ENCODE data around the gene SEMA4A. TPM values are rescaled to one million over a fixed set of nuclear protein-coding genes. Genes with fewer than 3 reads are reported as not detected.

SEMA4A gene
- total and polyA plus RNA-seq, 2 of the 8 experiments (the other 6 are each of a cell fraction or from before 2014, with no cell fraction given) = 7.3 to 10.6 TPM

DNA sequence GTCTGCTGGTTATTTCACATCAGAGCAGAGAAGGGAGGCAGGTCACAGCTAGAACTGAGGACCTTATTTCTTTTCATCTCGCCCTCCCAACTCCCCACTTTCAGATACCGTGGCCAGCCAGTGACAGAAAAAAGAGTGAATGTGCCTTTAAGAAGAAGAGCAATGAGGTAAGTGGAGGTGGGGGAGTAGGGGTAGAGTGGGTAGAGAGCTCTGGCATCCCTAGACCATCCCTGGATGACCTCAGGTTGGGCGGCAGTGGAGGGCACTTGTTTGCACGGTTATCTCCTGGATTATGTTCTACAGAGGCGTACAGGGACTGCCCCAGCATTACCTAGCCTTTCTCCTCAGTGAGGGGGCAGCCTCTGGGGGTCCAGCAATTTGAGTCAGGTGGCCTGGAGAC is 4.6 kb downstream of the SEMA4A start (continued):
- TF ChIP-seq RNF2 (IDR thresholded peaks at IDR 0.05; ENCODE audit: borderline replicate concordance, low read depth, low read length, missing control alignments, poor library complexity, severe bottlenecking) (no peak), CBX8 (IDR thresholded peaks at IDR 0.05; ENCODE audit: borderline replicate concordance, low read depth, low read length) (no peak), JUND (IDR thresholded peaks at IDR 0.05; ENCODE audit: low read length) (no peak), RBBP5 (IDR thresholded peaks at IDR 0.05; ENCODE audit: borderline replicate concordance, low read depth, low read length) (no peak), NANOG (IDR thresholded peaks at IDR 0.05; ENCODE audit: insufficient read depth, low read depth, low read length, poor library complexity, severe bottlenecking) (no peak)
- TF ChIP-seq, protein P1, sequence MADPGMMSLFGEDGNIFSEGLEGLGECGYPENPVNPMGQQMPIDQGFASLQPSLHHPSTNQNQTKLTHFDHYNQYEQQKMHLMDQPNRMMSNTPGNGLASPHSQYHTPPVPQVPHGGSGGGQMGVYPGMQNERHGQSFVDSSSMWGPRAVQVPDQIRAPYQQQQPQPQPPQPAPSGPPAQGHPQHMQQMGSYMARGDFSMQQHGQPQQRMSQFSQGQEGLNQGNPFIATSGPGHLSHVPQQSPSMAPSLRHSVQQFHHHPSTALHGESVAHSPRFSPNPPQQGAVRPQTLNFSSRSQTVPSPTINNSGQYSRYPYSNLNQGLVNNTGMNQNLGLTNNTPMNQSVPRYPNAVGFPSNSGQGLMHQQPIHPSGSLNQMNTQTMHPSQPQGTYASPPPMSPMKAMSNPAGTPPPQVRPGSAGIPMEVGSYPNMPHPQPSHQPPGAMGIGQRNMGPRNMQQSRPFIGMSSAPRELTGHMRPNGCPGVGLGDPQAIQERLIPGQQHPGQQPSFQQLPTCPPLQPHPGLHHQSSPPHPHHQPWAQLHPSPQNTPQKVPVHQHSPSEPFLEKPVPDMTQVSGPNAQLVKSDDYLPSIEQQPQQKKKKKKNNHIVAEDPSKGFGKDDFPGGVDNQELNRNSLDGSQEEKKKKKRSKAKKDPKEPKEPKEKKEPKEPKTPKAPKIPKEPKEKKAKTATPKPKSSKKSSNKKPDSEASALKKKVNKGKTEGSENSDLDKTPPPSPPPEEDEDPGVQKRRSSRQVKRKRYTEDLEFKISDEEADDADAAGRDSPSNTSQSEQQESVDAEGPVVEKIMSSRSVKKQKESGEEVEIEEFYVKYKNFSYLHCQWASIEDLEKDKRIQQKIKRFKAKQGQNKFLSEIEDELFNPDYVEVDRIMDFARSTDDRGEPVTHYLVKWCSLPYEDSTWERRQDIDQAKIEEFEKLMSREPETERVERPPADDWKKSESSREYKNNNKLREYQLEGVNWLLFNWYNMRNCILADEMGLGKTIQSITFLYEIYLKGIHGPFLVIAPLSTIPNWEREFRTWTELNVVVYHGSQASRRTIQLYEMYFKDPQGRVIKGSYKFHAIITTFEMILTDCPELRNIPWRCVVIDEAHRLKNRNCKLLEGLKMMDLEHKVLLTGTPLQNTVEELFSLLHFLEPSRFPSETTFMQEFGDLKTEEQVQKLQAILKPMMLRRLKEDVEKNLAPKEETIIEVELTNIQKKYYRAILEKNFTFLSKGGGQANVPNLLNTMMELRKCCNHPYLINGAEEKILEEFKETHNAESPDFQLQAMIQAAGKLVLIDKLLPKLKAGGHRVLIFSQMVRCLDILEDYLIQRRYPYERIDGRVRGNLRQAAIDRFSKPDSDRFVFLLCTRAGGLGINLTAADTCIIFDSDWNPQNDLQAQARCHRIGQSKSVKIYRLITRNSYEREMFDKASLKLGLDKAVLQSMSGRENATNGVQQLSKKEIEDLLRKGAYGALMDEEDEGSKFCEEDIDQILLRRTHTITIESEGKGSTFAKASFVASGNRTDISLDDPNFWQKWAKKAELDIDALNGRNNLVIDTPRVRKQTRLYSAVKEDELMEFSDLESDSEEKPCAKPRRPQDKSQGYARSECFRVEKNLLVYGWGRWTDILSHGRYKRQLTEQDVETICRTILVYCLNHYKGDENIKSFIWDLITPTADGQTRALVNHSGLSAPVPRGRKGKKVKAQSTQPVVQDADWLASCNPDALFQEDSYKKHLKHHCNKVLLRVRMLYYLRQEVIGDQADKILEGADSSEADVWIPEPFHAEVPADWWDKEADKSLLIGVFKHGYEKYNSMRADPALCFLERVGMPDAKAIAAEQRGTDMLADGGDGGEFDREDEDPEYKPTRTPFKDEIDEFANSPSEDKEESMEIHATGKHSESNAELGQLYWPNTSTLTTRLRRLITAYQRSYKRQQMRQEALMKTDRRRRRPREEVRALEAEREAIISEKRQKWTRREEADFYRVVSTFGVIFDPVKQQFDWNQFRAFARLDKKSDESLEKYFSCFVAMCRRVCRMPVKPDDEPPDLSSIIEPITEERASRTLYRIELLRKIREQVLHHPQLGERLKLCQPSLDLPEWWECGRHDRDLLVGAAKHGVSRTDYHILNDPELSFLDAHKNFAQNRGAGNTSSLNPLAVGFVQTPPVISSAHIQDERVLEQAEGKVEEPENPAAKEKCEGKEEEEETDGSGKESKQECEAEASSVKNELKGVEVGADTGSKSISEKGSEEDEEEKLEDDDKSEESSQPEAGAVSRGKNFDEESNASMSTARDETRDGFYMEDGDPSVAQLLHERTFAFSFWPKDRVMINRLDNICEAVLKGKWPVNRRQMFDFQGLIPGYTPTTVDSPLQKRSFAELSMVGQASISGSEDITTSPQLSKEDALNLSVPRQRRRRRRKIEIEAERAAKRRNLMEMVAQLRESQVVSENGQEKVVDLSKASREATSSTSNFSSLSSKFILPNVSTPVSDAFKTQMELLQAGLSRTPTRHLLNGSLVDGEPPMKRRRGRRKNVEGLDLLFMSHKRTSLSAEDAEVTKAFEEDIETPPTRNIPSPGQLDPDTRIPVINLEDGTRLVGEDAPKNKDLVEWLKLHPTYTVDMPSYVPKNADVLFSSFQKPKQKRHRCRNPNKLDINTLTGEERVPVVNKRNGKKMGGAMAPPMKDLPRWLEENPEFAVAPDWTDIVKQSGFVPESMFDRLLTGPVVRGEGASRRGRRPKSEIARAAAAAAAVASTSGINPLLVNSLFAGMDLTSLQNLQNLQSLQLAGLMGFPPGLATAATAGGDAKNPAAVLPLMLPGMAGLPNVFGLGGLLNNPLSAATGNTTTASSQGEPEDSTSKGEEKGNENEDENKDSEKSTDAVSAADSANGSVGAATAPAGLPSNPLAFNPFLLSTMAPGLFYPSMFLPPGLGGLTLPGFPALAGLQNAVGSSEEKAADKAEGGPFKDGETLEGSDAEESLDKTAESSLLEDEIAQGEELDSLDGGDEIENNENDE (IDR thresholded peaks at IDR 0.05; ENCODE audit: insufficient replicate concordance, low read length) = no peak
- TF ChIP-seq, protein P2, sequence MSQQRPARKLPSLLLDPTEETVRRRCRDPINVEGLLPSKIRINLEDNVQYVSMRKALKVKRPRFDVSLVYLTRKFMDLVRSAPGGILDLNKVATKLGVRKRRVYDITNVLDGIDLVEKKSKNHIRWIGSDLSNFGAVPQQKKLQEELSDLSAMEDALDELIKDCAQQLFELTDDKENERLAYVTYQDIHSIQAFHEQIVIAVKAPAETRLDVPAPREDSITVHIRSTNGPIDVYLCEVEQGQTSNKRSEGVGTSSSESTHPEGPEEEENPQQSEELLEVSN (IDR thresholded peaks at IDR 0.05) = no peak
